ENCODE data around the gene MGAT4A. TPM values are rescaled to one million over a fixed set of nuclear protein-coding genes. Genes with fewer than 3 reads are reported as not detected.

Gene MGAT4A
- total and polyA plus RNA-seq, 2 of the 8 experiments (the other 6 are each of a cell fraction or from before 2014, with no cell fraction given) = 1.4 to 7.7 TPM

GRCh38 chr2:98731894-98732349 lies 990 bp upstream of the MGAT4A start:
- peaks cover 4% of the 10 kb centered on the region; the same call in 1 of the 2 replicates for H3K23me2 ChIP-seq (ENCODE audit: low read depth, low read length)
- H4K8ac ChIP-seq (ENCODE audit: extremely low read depth, insufficient read depth, low read length) = no peak overlapping the region
- FAIRE-seq (no peak), DNase-seq (ENCODE audit: low read depth in 1 of 2, low spot score in 2 of 2) (no peak)
- no peak overlapping the region for H3K18ac ChIP-seq (ENCODE audit: extremely low read depth, low read length)
- H3K79me2 ChIP-seq (ENCODE audit: control insufficient read depth in 1 of 2, insufficient read depth in 2 of 2, low read length in 2 of 2) = no peaks in the 10 kb centered on the region
- no peak overlapping the region for H3K56ac ChIP-seq (replicated peaks; ENCODE audit: insufficient read length, low read depth, low read length)
- H3K23ac ChIP-seq (ENCODE audit: insufficient read length) = no peak overlapping the region
- CTCF ChIA-PET (ENCODE audit: partially characterized antibody) = interaction anchor here (0.6 kb wide), 1 partner anchor 318 kb away, joined by 3 read pairs; no protein-coding TSS in a partner anchor
- no peak overlapping the region for H3K9ac ChIP-seq (replicated peaks in 1 of 4; ENCODE audit: extremely low read depth in 1 of 4, low read depth in 3 of 4, low read length in 3 of 4)
- no peaks in the 10 kb centered on the region for H3K36me3 ChIP-seq (ENCODE audit: control insufficient read depth in 2 of 4, insufficient read depth in 4 of 4, low read length in 3 of 4)
- TF ChIP-seq SIRT6 (IDR thresholded peaks at IDR 0.05; ENCODE audit: low read length) (no peak), JUN (IDR thresholded peaks at IDR 0.05; ENCODE audit: low read depth, low read length) (no peak), BRCA1 (IDR thresholded peaks at IDR 0.05; ENCODE audit: low read depth, low read length) (no peak)
- WGBS, 2 experiments (ENCODE audit: extremely low coverage in 1 of 2, insufficient coverage in 1 of 2, insufficient read length in 1 of 2, insufficient replicate concordance in 2 of 2, low coverage in 1 of 2, low lambda C conversion rate in 2 of 2, missing lambda C conversion rate in 1 of 2) = 68% methylated on average over 6 of the region's 6 CpGs; no CpG with 5 or more reads in 1 of the 2 experiments
- H4K20me1 ChIP-seq (replicated peaks in 1 of 2; ENCODE audit: control insufficient read depth in 1 of 2, insufficient read depth in 2 of 2, low read length in 2 of 2) = no peaks in the 10 kb centered on the region
- H3K27me3 ChIP-seq (replicated peaks in 1 of 4; ENCODE audit: control insufficient read depth in 3 of 4, extremely low read depth in 1 of 4, insufficient read depth in 3 of 4, low read length in 3 of 4) = peaks cover 2 to 32% (median 27%) of the 10 kb centered on the region in 4 experiments
- H3K4ac ChIP-seq (replicated peaks; ENCODE audit: insufficient read length, low read depth, low read length) = no peak overlapping the region
- H3K14ac ChIP-seq (ENCODE audit: insufficient read length) = no peak overlapping the region
- H3K27ac ChIP-seq (ENCODE audit: low read depth, low read length) = no peak overlapping the region
- peak overlapping the region; percentile 46 to 75 (median 64) for H3K4me3 ChIP-seq (ENCODE audit: extremely low read depth in 1 of 4, insufficient read depth in 2 of 4, low read depth in 3 of 4, low read length in 4 of 4)
- 0 out of 2 replicates have a peak overlapping the region, but pooled peaks have one; percentile 87 for H2AFZ ChIP-seq (ENCODE audit: low read length)
- H2BK12ac ChIP-seq (ENCODE audit: low read depth, low read length) = no peak overlapping the region
- H3K4me2 ChIP-seq (ENCODE audit: insufficient read depth in 1 of 2, low read depth in 2 of 2, low read length in 2 of 2) = peak overlapping the region; percentile 74 to 85
- H2BK15ac ChIP-seq (ENCODE audit: low read length) = no peak overlapping the region
- no peak overlapping the region for H2AK5ac ChIP-seq (ENCODE audit: low read depth, low read length)
- H3K79me1 ChIP-seq (ENCODE audit: low read depth, low read length) = no peaks in the 10 kb centered on the region
- H3K4me1 ChIP-seq (replicated peaks in 1 of 4; ENCODE audit: control insufficient read depth in 3 of 4, insufficient read depth in 4 of 4, low read length in 3 of 4) = peaks cover 0 to 5% (median under 1%) of the 10 kb centered on the region in 4 experiments; a peak in 3 of 7 replicates
- H4K5ac ChIP-seq (ENCODE audit: insufficient read length, low read depth, low read length) = no peak overlapping the region
- H2BK5ac ChIP-seq (ENCODE audit: low read depth, low read length) = no peak overlapping the region
- H2BK120ac ChIP-seq (replicated peaks; ENCODE audit: low read depth, low read length) = no peak overlapping the region
- H4K91ac ChIP-seq (replicated peaks; ENCODE audit: insufficient read length, low read length) = no peak overlapping the region
- H2BK20ac ChIP-seq (ENCODE audit: low read length) = no peak overlapping the region
- POLR2A ChIA-PET (ENCODE audit: partially characterized antibody) = interaction anchor here (0.8 kb wide), 1 partner anchor 20 kb away, joined by 3 read pairs; no protein-coding TSS in a partner anchor
- H3K9me3 ChIP-seq (ENCODE audit: insufficient read depth in 2 of 2, low read depth in 1 of 2, low read length in 1 of 2) = peaks cover 0 to 5% of the 10 kb centered on the region in 2 experiments; a peak in 1 of 4 replicates

Measured in H1 (cell line).